NCI-H2196 treated with DMSO at 0.1 percent for 48 hours (cell line): Measurements from ENCODE around the gene CTNNBL1.

Experiments used
- DNase-seq: peaks from one replicate; lab custom pipeline; 2025; ENCODE audit not compliant: unreplicated experiment; lab: John Stamatoyannopoulos, UW

The CTNNBL1 gene

GRCh38 chr20:37913567-37914366, 219.9 kb downstream of the CTNNBL1 start:
- DNase-seq: no peak

- DNase-seq: no peak
These were observed 220.5 kb downstream of the CTNNBL1 start for GRCh38 chr20:37914367-37914671.

- no peak for DNase-seq
These were observed 221.0 kb downstream of the CTNNBL1 start for GRCh38 chr20:37914672-37915433.

- DNase-seq: no peak
These were observed 221.6 kb downstream of the CTNNBL1 start for GRCh38 chr20:37915434-37915787.

GRCh38 chr20:37915800-37916570, 222.2 kb downstream of the CTNNBL1 start:
- no peak for DNase-seq

GRCh38 chr20:37917461-37917860, 223.6 kb downstream of the CTNNBL1 start:
- DNase-seq: no peak

- no peak for DNase-seq
These were observed 224.2 kb downstream of the CTNNBL1 start for GRCh38 chr20:37918035-37918434.

GRCh38 chr20:37919389-37920040, 225.7 kb downstream of the CTNNBL1 start:
- DNase-seq: no peak

- no peak for DNase-seq
These were observed 226.4 kb downstream of the CTNNBL1 start for GRCh38 chr20:37920270-37920669.

- no peak for DNase-seq
These were observed 227.0 kb downstream of the CTNNBL1 start for GRCh38 chr20:37920679-37921322.

- DNase-seq: no peak
These were observed 227.6 kb downstream of the CTNNBL1 start for GRCh38 chr20:37921341-37921929.
